Kidney glomerular epithelial cell (primary cell): ENCODE data around the gene TUFT1.
"Not testable (repeated sequence)": the region's sequence is repeated elsewhere in the genome, so short reads cannot be mapped to it uniquely, and the experiment has no call there.

Experiments used
- DNase-seq: peaks from one replicate; lab custom pipeline; 2025; lab: John Stamatoyannopoulos, UW

TUFT1 gene

DNA sequence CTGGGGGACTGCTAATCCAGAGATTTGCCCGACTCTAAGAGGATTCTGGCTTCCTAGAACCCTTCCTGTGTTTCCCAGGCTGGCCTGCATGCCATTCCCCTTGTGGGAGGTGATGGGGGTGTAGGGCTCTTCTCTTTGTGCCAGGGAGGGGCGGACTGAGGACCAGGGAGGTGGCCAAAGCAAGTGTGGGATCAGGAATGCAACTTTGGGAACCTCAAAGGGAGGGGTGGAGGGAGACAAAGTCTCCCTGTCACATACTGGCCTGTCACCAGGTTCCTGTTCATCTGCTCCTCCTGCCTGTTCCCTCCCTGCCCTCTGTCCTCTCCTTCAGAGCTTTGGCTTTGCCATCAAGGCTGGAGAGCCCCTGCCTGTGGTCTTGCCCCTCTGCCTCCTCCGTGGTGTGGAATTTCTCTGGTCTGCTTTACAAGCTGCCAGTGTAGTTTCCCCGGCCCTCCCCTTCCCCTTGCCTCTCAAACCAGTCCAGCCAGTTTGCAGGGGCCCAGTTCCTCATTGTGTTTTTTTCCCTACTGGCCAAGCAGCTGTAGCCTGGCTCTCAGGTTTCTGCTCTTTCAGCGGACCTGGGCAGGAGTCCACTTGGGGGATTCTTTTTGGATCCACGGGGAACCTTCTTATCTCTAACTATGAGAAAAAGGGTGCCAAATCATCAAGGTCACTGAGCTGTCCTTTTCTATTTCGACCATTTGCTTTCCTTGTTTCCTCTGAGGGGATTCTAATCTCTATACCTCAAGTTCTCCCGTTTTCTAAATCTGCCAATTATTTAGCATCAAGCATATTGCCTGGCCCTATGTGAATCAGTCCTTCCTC, 27.1 kb upstream of the TUFT1 start:
- DNase-seq = no peak

- no peak for DNase-seq
Measured at GRCh38 chr1:151513626-151514121, 26.4 kb upstream of the TUFT1 start.

- DNase-seq = no peak
Measured at GRCh38 chr1:151514366-151514765, 25.7 kb upstream of the TUFT1 start.

DNA sequence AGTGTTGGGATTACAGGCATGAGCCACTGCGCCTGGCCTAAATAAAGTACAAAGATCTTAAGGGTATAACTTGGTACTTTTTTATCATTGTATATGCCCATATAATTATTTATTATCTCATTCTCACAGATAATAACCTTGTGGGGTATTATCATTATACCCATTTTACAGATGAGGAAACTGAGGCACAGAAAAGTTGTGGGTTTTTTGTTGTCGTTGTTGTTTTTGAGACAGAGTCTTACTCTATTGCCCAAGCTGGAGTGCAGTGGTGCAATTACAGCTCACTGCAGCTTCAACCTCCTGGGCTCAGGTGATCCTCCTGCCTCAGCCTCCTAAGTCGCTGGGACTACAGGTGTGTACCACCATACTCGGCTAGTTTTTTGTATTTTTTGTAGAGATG, 24.8 kb upstream of the TUFT1 start:
- no peak for DNase-seq

GRCh38 chr1:151516031-151516511, 24.0 kb upstream of the TUFT1 start:
- peak; percentile 79 for DNase-seq

- DNase-seq = no peak
Measured at GRCh38 chr1:151518431-151518830, 21.7 kb upstream of the TUFT1 start.

- DNase-seq = no peak
Measured at GRCh38 chr1:151518936-151519335, 21.2 kb upstream of the TUFT1 start.

GRCh38 chr1:151519667-151520066, 20.4 kb upstream of the TUFT1 start:
- no peak for DNase-seq

DNA sequence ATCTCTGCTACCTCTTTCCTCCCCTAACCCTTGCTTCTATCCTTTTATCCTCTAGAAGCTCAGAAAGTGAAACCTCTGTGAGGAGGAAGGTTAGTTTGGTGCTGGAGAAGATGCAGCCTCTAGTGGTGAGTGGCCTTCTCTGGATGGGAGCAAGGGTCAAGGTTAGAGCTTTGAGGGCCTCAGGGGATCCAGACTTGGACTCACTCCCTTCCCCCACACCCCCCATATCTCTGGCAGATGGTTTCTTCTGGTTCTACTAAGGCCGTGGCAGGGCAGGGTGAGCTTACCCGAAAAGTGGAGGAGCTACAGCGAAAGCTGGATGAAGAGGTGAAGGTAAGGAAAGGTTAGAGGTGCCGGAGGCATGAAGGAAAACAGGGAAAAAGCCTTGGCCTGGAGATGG, 19.8 kb upstream of the TUFT1 start:
- DNase-seq = no peak

DNA sequence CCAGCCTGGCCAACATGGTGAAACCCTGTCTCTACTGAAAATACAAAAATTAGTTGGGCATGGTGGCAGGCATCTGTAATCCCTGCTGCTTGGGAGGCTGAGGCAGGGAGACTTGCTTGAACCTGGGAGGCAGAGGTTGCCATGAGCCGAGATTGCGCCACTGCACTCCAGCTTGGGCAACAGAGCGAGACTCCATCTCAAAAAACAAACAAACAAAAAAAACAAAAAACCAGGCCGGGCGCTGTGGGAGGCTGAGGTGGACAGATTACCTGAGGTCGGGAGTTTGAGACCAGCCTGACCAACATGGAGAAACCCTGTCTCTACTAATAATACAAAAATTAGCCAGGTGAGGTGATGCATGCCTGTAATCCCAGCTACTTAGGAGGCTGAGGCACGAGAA, 17.7 kb upstream of the TUFT1 start:
- DNase-seq = not testable (repeated sequence)

DNA sequence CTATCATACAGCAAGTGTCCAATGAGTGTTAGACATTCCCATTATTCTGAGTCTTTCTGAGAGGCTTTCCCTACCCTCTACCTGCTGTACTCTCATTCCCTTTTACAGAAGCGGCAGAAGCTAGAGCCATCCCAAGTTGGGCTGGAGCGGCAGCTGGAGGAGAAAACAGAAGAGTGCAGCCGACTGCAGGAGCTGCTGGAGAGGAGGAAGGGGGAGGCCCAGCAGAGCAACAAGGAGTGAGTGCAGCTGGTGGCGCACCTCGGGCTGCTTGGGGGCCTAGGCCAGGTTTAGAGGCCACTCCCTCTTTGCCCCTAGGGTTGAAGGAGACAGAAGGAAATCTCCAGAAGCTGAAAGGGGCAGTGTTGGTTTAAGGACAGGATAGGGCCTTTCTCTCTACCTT, 16.8 kb upstream of the TUFT1 start:
- DNase-seq = no peak

GRCh38 chr1:151524736-151525135, 15.4 kb upstream of the TUFT1 start:
- no peak for DNase-seq

GRCh38 chr1:151526735-151527525, 13.2 kb upstream of the TUFT1 start:
- DNase-seq = no peak

GRCh38 chr1:151529211-151529702, 10.9 kb upstream of the TUFT1 start:
- no peak for DNase-seq

GRCh38 chr1:151529781-151530180, 10.3 kb upstream of the TUFT1 start:
- no peak for DNase-seq

DNA sequence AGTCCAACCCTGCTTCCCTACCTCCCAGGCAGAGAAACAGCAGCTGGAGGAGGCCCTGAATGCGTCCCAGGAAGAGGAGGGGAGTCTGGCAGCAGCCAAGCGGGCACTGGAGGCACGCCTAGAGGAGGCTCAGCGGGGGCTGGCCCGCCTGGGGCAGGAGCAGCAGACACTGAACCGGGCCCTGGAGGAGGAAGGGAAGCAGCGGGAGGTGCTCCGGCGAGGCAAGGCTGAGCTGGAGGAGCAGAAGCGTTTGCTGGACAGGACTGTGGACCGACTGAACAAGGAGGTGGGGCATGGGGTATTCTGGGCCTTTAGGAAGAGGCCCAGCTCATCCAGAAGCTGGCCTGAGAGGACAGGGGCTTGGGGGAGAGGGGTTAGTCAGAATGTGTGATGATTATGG, 9.6 kb upstream of the TUFT1 start:
- DNase-seq = no peak

GRCh38 chr1:151533870-151534269, 6.2 kb upstream of the TUFT1 start:
- DNase-seq = no peak

- peak; percentile 41 for DNase-seq
Measured at GRCh38 chr1:151534662-151535278, 5.3 kb upstream of the TUFT1 start.

- no peak for DNase-seq
Measured at GRCh38 chr1:151535326-151536271, 4.5 kb upstream of the TUFT1 start.

DNA sequence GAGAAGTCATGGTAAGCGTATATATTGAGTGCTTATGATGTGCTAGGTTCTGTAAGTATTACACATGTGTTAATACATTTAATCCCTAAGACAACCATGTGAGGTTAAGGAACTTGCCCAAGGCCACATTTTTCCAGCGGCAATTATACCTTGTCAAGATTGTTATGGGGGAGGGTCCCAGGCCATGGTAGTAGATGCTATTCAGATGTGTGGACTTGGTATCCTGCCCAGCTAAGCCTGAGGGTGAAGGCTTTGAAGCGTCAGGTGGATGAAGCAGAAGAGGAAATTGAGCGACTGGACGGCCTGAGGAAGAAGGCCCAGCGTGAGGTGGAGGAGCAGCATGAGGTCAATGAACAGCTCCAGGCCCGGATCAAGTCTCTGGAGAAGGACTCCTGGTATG, 3.6 kb upstream of the TUFT1 start:
- no peak for DNase-seq

DNA sequence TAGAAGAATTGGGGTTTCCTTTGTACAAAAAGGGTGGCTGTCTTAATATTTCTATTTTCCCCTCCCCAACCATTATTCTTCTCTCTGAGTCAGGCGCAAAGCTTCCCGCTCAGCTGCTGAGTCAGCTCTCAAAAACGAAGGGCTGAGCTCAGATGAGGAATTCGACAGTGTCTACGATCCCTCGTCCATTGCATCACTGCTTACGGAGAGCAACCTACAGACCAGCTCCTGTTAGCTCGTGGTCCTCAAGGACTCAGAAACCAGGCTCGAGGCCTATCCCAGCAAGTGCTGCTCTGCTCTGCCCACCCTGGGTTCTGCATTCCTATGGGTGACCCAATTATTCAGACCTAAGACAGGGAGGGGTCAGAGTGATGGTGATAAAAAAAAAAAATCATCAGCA, 3.0 kb upstream of the TUFT1 start:
- DNase-seq = peak; percentile 88
